OCI-LY3 (cell line): Measurements from ENCODE around the gene KRT26.

ENCODE experiments used
- H2AFZ ChIP-seq: fragments of 200-600, 300-600 bp; shearing (Covaris generic); 2 replicates; pipeline ENCODE4 v1.6.0; 2014; ENCODE audit warnings: antibody characterized with exemption, low read depth, low read length
- H3K27ac ChIP-seq: fragments of 200-600, 300-600 bp; sonication (generic); 2 replicates; pipeline ENCODE4 v1.5.1; 2014; ENCODE audit warnings: mild to moderate bottlenecking, low read length, moderate library complexity, mixed read lengths
- H3K27me3 ChIP-seq: fragments of 200-600, 300-600 bp; sonication (generic); 2 replicates; pipeline ENCODE4 v1.6.1; 2014; ENCODE audit warnings: low read depth, low read length, mixed read lengths
- H3K36me3 ChIP-seq: fragments of 200-600, 300-600 bp; sonication (generic); replicated peaks from 2 replicates; pipeline ENCODE3; 2014; ENCODE audit warnings: low read depth, low read length, mixed read lengths
- H3K4me1 ChIP-seq: fragments of 300-600, 200-600 bp; sonication (generic); 2 replicates; pipeline ENCODE4 v1.6.1; 2014; ENCODE audit warnings: low read length, mixed read lengths
- H3K4me2 ChIP-seq: fragments of 200-600, 300-600 bp; sonication (generic); 2 replicates; pipeline ENCODE4 v1.6.1; 2014; ENCODE audit warnings: low read length, mixed read lengths
- H3K4me3 ChIP-seq: fragments of 300-600, 200-600 bp; sonication (generic); 2 replicates; pipeline ENCODE4 v1.5.1; 2014; ENCODE audit warnings: antibody characterized with exemption, mild to moderate bottlenecking, low read length, moderate library complexity
- H3K79me2 ChIP-seq: fragments of 300-600, 200-600 bp; shearing (Covaris generic); 2 replicates; pipeline ENCODE4 v1.6.1; 2014; ENCODE audit warnings: mild to moderate bottlenecking, low read length, mixed read lengths
- H3K9ac ChIP-seq: fragments of 300-600, 200-600 bp; shearing (Covaris generic); 2 replicates; pipeline ENCODE4 v1.6.0; 2014; ENCODE audit warnings: mild to moderate bottlenecking, low read length, moderate library complexity
- H3K9me3 ChIP-seq: fragments of 200-600, 300-600 bp; shearing (Covaris generic); 2 replicates; pipeline ENCODE4 v1.6.1; 2014; ENCODE audit warnings: low read length, mixed read lengths; ENCODE audit not compliant: insufficient read depth
- H4K20me1 ChIP-seq: fragments of 200-600, 300-600 bp; sonication (generic); 2 replicates; pipeline ENCODE4 v1.6.1; 2016; ENCODE audit warnings: low read length, mixed read lengths; ENCODE audit not compliant: insufficient read depth
- EZH2phosphoT487 ChIP-seq: fragments of 200-600 bp; shearing (Covaris generic); IDR thresholded peaks from 2 replicates; pipeline ENCODE4 v1.6.1; 2018; ENCODE audit warnings: antibody characterized with exemption, mixed run types, low read depth
- TF ChIP-seq, protein P1 (sequence below): fragments of 200-600, 300-600 bp; sonication (generic); IDR thresholded peaks from 2 replicates; pipeline ENCODE4 v1.5.1; 2014; ENCODE audit warnings: antibody characterized with exemption, low read length, low read depth

KRT26 gene, protein sequence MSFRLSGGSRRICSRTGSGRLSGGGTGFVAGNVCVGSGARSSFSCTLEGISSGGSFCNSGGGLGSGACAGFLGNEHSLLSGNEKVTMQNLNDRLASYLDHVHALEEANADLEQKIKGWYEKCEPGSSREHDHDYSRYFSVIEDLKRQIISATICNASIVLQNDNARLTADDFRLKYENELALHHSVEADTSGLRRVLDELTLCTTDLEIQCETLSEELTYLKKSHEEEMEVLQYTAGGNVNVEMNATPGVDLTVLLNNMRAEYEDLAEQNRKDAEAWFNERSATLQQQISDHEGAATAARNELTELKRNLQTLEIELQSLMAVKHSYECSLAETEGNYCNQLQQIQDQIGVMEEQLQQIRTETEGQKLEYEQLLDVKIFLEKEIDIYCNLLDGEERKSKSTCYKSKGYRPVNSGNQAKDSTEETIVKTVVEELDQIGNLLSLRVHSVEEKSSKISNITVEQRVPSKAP

DNA sequence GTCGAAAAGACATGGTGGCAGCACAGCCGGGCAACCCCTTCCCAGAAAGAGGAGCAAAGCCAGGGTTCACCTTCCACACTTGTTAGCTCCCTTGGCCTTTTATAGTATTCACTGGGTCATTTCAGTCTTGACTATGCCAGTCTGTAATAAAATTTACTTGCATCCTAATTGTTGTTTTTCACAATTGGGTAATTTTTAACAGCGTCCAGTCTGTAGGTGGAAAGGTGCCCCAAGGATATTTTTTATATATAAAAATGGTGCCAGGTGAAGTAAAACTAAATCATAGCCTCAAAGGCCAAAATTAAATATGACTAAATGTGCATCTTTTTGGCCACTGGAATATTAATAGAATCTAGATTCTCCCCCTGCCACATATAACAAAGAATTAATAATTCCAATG, at the start of gene KRT26:
Gene KRT26, minus strand, starts transcription at position 101 of the 400 bp plus-strand sequence. Its CDS starts 88 bp downstream, at position 13.
- no peaks in the 10 kb centered on the region for H4K20me1 ChIP-seq
- no peaks in the 10 kb centered on the region; the same call in 1 of the 2 replicates for H3K27me3 ChIP-seq
- no peaks in the 10 kb centered on the region for H3K79me2 ChIP-seq
- H3K4me3 ChIP-seq, result no peak within 1 kb of the TSS
- H3K9me3 ChIP-seq, result no peaks in the 10 kb centered on the region
- no peak within 1 kb of the TSS for H2AFZ ChIP-seq
- no peak for TF ChIP-seq EZH2phosphoT487
- TF ChIP-seq, protein P1, sequence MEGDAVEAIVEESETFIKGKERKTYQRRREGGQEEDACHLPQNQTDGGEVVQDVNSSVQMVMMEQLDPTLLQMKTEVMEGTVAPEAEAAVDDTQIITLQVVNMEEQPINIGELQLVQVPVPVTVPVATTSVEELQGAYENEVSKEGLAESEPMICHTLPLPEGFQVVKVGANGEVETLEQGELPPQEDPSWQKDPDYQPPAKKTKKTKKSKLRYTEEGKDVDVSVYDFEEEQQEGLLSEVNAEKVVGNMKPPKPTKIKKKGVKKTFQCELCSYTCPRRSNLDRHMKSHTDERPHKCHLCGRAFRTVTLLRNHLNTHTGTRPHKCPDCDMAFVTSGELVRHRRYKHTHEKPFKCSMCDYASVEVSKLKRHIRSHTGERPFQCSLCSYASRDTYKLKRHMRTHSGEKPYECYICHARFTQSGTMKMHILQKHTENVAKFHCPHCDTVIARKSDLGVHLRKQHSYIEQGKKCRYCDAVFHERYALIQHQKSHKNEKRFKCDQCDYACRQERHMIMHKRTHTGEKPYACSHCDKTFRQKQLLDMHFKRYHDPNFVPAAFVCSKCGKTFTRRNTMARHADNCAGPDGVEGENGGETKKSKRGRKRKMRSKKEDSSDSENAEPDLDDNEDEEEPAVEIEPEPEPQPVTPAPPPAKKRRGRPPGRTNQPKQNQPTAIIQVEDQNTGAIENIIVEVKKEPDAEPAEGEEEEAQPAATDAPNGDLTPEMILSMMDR, result no peak
- H3K4me2 ChIP-seq, result no peak within 1 kb of the TSS
- H3K4me1 ChIP-seq, result no peaks in the 10 kb centered on the region
- no peak within 1 kb of the TSS for H3K9ac ChIP-seq
- H3K27ac ChIP-seq, result no peak within 1 kb of the TSS
- H3K36me3 ChIP-seq, result no peaks in the 10 kb centered on the region

DNA sequence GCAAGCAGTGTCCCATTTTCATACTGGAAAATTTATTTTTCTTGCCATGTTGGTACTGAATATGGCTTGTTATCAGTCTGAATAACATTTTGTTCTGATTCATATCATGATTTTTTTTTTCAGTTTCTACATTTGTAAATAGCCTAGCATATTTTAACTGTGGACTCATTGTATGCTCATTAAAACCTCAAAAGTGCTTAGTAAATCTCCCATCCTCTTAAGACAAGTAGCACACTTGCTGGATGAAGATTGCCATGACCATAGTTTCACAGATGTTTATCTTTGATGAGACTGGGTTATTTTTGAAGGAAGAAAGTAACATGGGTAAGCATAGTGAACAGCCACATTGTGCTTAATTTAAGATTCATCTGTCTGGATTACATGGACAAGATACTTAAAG, 49.5 kb upstream of the KRT26 start:
- TF ChIP-seq EZH2phosphoT487, result no peak
- TF ChIP-seq, protein P1, result no peak
- Histone ChIP-seq H3K4me2 (no peak overlapping the region), H3K27ac (no peak overlapping the region)

DNA sequence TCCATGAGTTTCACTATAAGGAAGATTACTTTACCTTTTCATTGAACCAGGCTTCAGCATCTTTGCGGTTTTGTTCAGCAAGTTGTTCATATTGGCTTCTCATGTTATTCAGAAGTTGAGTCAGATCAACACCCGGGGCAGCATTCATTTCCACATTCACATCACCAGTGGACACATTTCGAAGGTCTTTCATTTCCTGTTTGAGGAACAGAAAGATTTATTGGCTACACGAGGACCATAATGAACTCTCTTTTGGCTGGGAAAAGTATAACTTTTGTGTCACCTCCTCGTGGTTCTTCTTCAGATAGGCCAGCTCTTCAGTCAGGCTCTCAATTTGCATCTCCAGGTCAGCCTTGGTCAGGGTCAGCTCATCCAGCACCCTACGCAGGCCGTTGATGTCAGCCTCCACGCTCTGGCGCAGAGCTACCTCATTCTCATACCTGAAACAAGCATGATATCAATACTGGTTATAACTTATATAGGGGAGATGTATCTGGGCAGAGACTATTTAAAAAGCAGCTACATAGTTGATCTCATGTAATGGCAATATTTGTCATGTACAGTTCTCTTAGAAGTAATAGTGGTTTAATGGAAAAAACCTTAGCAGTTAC, 48.3 kb upstream of the KRT26 start:
- TF ChIP-seq EZH2phosphoT487, result no peak
- TF ChIP-seq, protein P1, result no peak
- Histone ChIP-seq H3K27me3 (no peaks in the 10 kb centered on the region), H3K36me3 (peaks cover 13% of the 10 kb centered on the region), H3K9me3 (no peaks in the 10 kb centered on the region), H3K4me1 (peaks cover 30% of the 10 kb centered on the region), H3K4me2 (peak overlapping the region; percentile 91), H3K79me2 (peaks cover 12% of the 10 kb centered on the region), H3K4me3 (peak overlapping the region; percentile 92), H4K20me1 (no peaks in the 10 kb centered on the region), H2AFZ (no peak overlapping the region), H3K27ac (peak overlapping the region; percentile 69), H3K9ac (no peak overlapping the region)

More for the DNA sequence above, 49.5 kb upstream of the KRT26 start:
- H3K4me3 ChIP-seq, result no peak overlapping the region
- H3K9ac ChIP-seq, result no peak overlapping the region
- no peak overlapping the region for H2AFZ ChIP-seq
- H3K79me2 ChIP-seq, result peaks cover 12% of the 10 kb centered on the region
- peaks cover 13% of the 10 kb centered on the region for H3K36me3 ChIP-seq
- H3K4me1 ChIP-seq, result peaks cover 30% of the 10 kb centered on the region
- no peaks in the 10 kb centered on the region for H3K9me3 ChIP-seq
- no peaks in the 10 kb centered on the region for H3K27me3 ChIP-seq
- no peaks in the 10 kb centered on the region for H4K20me1 ChIP-seq

DNA sequence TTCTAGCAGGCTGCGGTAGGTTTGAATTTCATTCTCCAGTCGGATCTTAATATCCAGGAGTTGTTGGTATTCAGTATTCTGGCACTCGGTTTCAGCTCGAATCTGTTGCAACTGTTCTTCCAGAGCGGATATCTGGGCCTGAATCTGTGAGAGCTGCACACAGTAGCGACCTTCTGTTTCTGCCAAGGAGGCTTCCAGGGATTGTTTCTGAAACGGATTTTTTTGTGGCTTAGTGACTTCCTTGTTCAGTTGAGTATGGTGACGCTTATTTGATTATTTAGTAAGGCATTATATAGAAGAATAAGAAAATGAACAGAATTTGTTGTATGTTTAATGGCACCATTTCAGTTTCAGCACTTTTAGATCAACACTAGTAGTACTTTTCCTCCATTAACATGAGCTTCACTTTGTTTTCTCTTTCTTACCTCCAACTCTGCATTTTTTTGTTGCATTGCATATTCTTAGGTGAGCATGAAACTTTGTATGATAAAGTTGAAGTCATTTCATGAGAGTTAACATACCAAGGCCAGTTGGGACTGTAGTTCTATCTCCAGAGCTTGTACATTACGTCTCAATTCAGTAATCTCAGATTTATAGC, 47.6 kb upstream of the KRT26 start:
- Histone ChIP-seq H3K9ac (peak overlapping the region; percentile 71), H3K4me2 (peak overlapping the region; percentile 91), H3K4me3 (peak overlapping the region; percentile 92), H3K9me3 (no peaks in the 10 kb centered on the region), H3K4me1 (peaks cover 29% of the 10 kb centered on the region), H2AFZ (peak overlapping the region; percentile 92), H3K27ac (peak overlapping the region; percentile 69), H3K79me2 (peaks cover 12% of the 10 kb centered on the region), H3K36me3 (peaks cover 13% of the 10 kb centered on the region), H3K27me3 (no peaks in the 10 kb centered on the region), H4K20me1 (no peaks in the 10 kb centered on the region)
- TF ChIP-seq, protein P1, result no peak
- no peak for TF ChIP-seq EZH2phosphoT487
